Transverse colon (tissue), 4 donors: ENCODE data around the gene ADAMTS6.

ENCODE experiments used
- POLR2A ChIP-seq: fragments of 450-650 bp; IDR thresholded peaks from one replicate; pipeline ENCODE4 v1.6.1; 2016; ENCODE audit warnings: antibody characterized with exemption, mild to moderate bottlenecking, moderate library complexity
- POLR2AphosphoS5 ChIP-seq, 3 donors: sonication (generic); formaldehyde crosslinking; IDR thresholded peaks; one replicate each; pipeline ENCODE4 v1.6.1; 2016; ENCODE audit warnings: antibody characterized with exemption in 3 of 3
- TF ChIP-seq, protein P1 (sequence below), 5 experiments: fragments of 200-600 bp in 3 of 5; fragments of 450-650 bp in 2 of 5; sonication (generic) in 3 of 5; IDR thresholded peaks; 1 replicate in 2 of 5; 2 replicates in 3 of 5; pipeline ENCODE4 v1.5.1; 2016 to 2017; ENCODE audit warnings: antibody characterized with exemption in 5 of 5, inconsistent platforms in 3 of 5, mild to moderate bottlenecking in 2 of 5, moderate library complexity in 1 of 5

DNA sequence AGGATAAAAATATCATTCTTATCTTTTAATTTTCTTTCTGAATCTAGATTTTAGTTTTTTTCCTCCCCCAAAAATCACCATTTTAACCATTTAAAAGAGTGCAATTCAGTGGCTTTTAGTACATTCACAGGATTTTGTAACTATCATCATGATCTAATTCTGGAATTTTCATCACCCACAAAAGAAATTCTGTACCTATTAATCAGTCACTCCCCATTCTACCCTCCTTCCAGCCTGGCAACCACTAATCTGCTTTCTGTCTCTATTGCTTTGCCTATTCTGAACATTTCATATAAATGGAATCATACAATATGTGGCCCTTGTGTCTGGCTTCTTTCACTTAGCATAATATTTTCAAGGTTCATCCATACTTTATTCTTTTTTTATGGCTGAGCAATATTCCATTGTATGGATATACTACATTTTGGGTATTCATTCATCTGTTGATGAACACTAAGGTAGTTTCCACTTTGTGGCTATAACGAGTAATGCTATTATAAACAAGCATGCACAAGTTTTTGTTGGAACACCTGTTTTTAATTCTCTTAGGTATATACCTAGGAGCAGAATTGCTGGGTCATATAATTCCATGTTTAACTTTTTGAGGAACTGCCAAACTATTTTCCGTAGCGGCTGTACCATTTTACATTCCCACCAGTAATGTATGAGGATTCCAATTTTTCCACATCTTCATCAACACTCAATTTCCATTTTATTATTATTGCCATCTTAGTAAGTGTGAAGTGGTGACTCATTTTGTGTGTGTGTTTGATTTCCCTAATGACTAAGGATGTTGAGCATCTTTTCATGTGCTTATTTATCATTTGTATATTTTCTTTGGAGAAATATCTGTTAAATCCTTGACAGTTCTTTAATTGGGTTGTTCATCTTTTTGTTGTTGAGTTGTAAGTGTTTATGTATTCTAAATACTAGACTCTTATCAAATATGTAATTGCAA lies 372.7 kb downstream of the ADAMTS6 start:
- TF ChIP-seq, protein P1, sequence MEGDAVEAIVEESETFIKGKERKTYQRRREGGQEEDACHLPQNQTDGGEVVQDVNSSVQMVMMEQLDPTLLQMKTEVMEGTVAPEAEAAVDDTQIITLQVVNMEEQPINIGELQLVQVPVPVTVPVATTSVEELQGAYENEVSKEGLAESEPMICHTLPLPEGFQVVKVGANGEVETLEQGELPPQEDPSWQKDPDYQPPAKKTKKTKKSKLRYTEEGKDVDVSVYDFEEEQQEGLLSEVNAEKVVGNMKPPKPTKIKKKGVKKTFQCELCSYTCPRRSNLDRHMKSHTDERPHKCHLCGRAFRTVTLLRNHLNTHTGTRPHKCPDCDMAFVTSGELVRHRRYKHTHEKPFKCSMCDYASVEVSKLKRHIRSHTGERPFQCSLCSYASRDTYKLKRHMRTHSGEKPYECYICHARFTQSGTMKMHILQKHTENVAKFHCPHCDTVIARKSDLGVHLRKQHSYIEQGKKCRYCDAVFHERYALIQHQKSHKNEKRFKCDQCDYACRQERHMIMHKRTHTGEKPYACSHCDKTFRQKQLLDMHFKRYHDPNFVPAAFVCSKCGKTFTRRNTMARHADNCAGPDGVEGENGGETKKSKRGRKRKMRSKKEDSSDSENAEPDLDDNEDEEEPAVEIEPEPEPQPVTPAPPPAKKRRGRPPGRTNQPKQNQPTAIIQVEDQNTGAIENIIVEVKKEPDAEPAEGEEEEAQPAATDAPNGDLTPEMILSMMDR (IDR thresholded peaks at IDR 0.05), result no peak
- TF ChIP-seq POLR2A (no peak), POLR2AphosphoS5 (IDR thresholded peaks at IDR 0.05) (no peak)
